ENCODE data around the gene FEM1A. TPM values are rescaled to one million over a fixed set of nuclear protein-coding genes. Genes with fewer than 3 reads are reported as not detected.

FEM1A gene
- total and polyA plus RNA-seq, 2 of the 8 experiments (the other 6 are each of a cell fraction or from before 2014, with no cell fraction given), result 6.7 to 16.1 TPM

- Histone ChIP-seq H3K4me3 (ENCODE audit: extremely low read depth in 1 of 4, insufficient read depth in 2 of 4, low read depth in 3 of 4, low read length in 4 of 4) (no peak overlapping the region), H3K27me3 (replicated peaks in 1 of 4; ENCODE audit: control insufficient read depth in 3 of 4, extremely low read depth in 1 of 4, insufficient read depth in 3 of 4, low read length in 3 of 4) (peaks cover 0 to 8% (median 6%) of the 10 kb centered on the region in 4 experiments; a peak in 6 of 7 replicates), H3K4me1 (replicated peaks in 1 of 4; ENCODE audit: control insufficient read depth in 3 of 4, insufficient read depth in 4 of 4, low read length in 3 of 4) (no peaks in the 10 kb centered on the region; a peak in 1 of 7 replicates), H2BK20ac (ENCODE audit: low read length) (no peak overlapping the region), H3K23me2 (ENCODE audit: low read depth, low read length) (no peaks in the 10 kb centered on the region), H4K91ac (replicated peaks; ENCODE audit: insufficient read length, low read length) (no peak overlapping the region), H3K23ac (ENCODE audit: insufficient read length) (no peak overlapping the region), H2AK5ac (ENCODE audit: low read depth, low read length) (no peak overlapping the region), H3K14ac (ENCODE audit: insufficient read length) (no peak overlapping the region), H3K9me3 (ENCODE audit: insufficient read depth in 2 of 2, low read depth in 1 of 2, low read length in 1 of 2) (peaks cover 2 to 4% of the 10 kb centered on the region in 2 experiments; a peak in 2 of 4 replicates), H4K20me1 (replicated peaks in 1 of 2; ENCODE audit: control insufficient read depth in 1 of 2, insufficient read depth in 2 of 2, low read length in 2 of 2) (no peaks in the 10 kb centered on the region), H3K4me2 (ENCODE audit: insufficient read depth in 1 of 2, low read depth in 2 of 2, low read length in 2 of 2) (no peak overlapping the region), H3K4ac (replicated peaks; ENCODE audit: insufficient read length, low read depth, low read length) (no peak overlapping the region), H4K8ac (ENCODE audit: extremely low read depth, insufficient read depth, low read length) (peak overlapping the region; percentile 0; the same call in 1 of the 2 replicates), H3K9ac (replicated peaks in 1 of 4; ENCODE audit: extremely low read depth in 1 of 4, low read depth in 3 of 4, low read length in 3 of 4) (no peak overlapping the region), H2BK15ac (ENCODE audit: low read length) (no peak overlapping the region), H2AFZ (ENCODE audit: low read length) (no peak overlapping the region), H3K18ac (ENCODE audit: extremely low read depth, low read length) (no peak overlapping the region), H4K5ac (ENCODE audit: insufficient read length, low read depth, low read length) (no peak overlapping the region), H2BK5ac (ENCODE audit: low read depth, low read length) (no peak overlapping the region), H3K27ac (ENCODE audit: low read depth, low read length) (no peak overlapping the region), H3K79me2 (ENCODE audit: control insufficient read depth in 1 of 2, insufficient read depth in 2 of 2, low read length in 2 of 2) (no peaks in the 10 kb centered on the region), H2BK12ac (ENCODE audit: low read depth, low read length) (no peak overlapping the region), H3K79me1 (ENCODE audit: low read depth, low read length) (no peaks in the 10 kb centered on the region), H3K36me3 (ENCODE audit: control insufficient read depth in 2 of 4, insufficient read depth in 4 of 4, low read length in 3 of 4) (no peaks in the 10 kb centered on the region), H2BK120ac (replicated peaks; ENCODE audit: low read depth, low read length) (no peak overlapping the region), H3K56ac (replicated peaks; ENCODE audit: insufficient read length, low read depth, low read length) (no peak overlapping the region)
- TF ChIP-seq CTCF (IDR thresholded peaks at IDR 0.05; ENCODE audit: control extremely low read depth in 1 of 3, insufficient read depth in 1 of 3, low read depth in 1 of 3, low read length in 3 of 3) (peak; percentile 85 to 99 (median 97)), HDAC2 (IDR thresholded peaks at IDR 0.05; ENCODE audit: borderline replicate concordance in 1 of 2, low read depth in 2 of 2, low read length in 2 of 2) (peak in 1 of 2 experiments; percentile 94; a peak in 2 of 4 replicates), EZH2 (IDR thresholded peaks at IDR 0.05; ENCODE audit: low read depth, low read length, severe bottlenecking) (no peak), KDM1A (IDR thresholded peaks at IDR 0.05; ENCODE audit: borderline replicate concordance, low read length) (peak; percentile 99), RAD21 (IDR thresholded peaks at IDR 0.05 in 1 of 2, conservative IDR thresholded peaks at IDR 0.05 in 1 of 2; ENCODE audit: low read depth in 2 of 2, low read length in 2 of 2) (peak; percentile 41 to 60), MAFK (IDR thresholded peaks at IDR 0.05; ENCODE audit: low read depth, low read length) (no peak), MAX (IDR thresholded peaks at IDR 0.05) (0 out of 2 replicates have a peak, but pooled peaks have one; percentile 28)
- WGBS, 2 experiments (ENCODE audit: extremely low coverage in 1 of 2, insufficient coverage in 1 of 2, insufficient read length in 1 of 2, insufficient replicate concordance in 2 of 2, low coverage in 1 of 2, low lambda C conversion rate in 2 of 2, missing lambda C conversion rate in 1 of 2), result 68% methylated on average over 10 of the region's 12 CpGs; no CpG with 5 or more reads in 1 of the 2 experiments
- ChIA-PET CTCF (ENCODE audit: partially characterized antibody) (interaction anchor here (0.9 to 7.3 kb wide), 13 partner anchors 10 to 327 kb away, joined by 3 to 100 read pairs (median 13); partner anchors contain the start of genes FEM1A and PLIN3), POLR2A (ENCODE audit: partially characterized antibody) (interaction anchor here (0.6 kb wide), 1 partner anchor 10 kb away, joined by 3 read pairs; no protein-coding TSS in a partner anchor)
- peak in 1 of 2 experiments; percentile 99 for DNase-seq (ENCODE audit: low read depth in 1 of 2, low spot score in 2 of 2)
- FAIRE-seq, result no peak
Observed at GRCh38 chr19:4811328-4812131, 20.0 kb downstream of the FEM1A start.

Measured in H1 (cell line).